ENCODE data around the gene AGPAT3. TPM values are rescaled to one million over a fixed set of nuclear protein-coding genes. Genes with fewer than 3 reads are reported as not detected.

Gene AGPAT3
- total RNA-seq, 2 experiments from 2014 or later = 101 to 102 TPM

DNA sequence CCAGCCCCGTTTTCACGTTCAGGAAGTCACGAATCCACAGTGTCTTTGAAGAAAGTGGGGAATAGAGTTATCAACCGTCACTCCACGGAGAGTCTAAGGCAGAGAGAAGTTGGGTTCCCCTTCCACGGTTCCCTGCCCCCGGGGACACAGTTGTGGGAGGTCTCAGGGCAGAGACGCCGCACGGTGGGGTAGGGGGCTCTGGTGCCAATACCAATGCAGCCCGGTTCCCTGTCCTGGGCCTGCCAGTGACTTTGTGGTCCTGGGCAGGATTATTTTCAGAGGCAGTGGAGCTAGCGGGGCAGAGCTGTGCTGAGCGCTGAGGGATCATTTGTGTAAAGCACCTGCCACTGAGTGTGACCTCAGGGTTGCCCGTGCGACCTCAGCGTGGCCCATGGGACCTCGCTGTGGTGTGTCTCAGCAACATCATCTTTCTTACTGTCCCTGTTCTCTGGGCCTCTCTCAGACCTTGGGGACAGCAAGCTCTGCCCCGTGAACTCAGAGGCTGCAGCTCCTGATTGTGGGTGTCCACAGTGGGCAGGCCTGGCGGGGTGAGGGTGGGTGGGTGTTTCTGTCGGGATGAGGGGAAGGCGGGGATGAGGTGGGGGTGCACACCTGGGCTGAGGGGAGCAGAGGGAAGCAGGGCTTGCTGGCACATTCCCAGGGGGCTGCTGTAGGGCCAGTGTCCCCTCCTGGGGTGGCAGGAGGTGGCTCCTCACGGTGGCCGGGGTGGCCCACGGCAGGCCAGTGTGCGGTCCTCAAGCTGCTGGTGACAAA lies 65.2 kb downstream of the AGPAT3 start:
- Mint-ChIP-seq H3K9me3 (no peaks in the 10 kb centered on the region), H3K36me3 (ENCODE audit: low read depth) (peaks cover 18% of the 10 kb centered on the region), H3K4me3 (no peak overlapping the region), H3K4me1 (no peaks in the 10 kb centered on the region), H3K27ac (no peak overlapping the region), H3K27me3 (no peaks in the 10 kb centered on the region)
- ChIA-PET POLR2A (no interaction called here), CTCF (interaction anchor here (1.8 kb wide), 1 partner anchor 9 kb away, joined by 4 read pairs; no protein-coding TSS in a partner anchor)
- DNase-seq = no peak

DNA sequence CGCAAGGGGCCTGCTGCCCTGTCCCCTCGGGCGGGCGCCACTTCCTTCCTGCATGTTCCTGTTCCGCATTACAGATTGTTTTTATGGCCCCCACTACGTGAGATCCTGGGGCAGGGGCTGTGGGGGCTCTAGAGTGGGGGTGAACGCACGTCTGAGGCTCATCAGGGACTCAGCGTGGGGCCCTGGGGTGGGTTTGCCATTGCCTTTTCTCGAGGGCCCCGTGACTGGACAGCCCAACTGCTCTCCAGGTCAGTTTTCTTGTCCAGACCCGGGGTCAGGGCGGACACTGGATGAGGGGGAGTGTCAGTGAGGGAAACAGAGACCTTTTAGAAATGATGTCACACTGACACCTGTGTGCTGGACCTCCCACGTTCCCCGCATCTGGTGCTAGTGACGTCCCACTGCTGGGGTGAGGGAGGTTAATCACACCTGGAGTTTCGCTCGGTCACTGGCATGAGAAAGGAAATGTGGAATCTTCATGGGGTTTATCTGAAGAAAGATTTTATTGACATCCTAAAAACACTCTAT lies 65.9 kb downstream of the AGPAT3 start:
- Mint-ChIP-seq H3K27ac (no peak overlapping the region), H3K36me3 (ENCODE audit: low read depth) (peaks cover 18% of the 10 kb centered on the region), H3K4me3 (no peak overlapping the region), H3K9me3 (no peaks in the 10 kb centered on the region), H3K27me3 (no peaks in the 10 kb centered on the region), H3K4me1 (no peaks in the 10 kb centered on the region)
- DNase-seq = no peak
- CTCF ChIA-PET = interaction anchor here (1.3 kb wide), 1 partner anchor 38 kb away, joined by 3 read pairs; no protein-coding TSS in a partner anchor
- POLR2A ChIA-PET = no interaction called here

DNA sequence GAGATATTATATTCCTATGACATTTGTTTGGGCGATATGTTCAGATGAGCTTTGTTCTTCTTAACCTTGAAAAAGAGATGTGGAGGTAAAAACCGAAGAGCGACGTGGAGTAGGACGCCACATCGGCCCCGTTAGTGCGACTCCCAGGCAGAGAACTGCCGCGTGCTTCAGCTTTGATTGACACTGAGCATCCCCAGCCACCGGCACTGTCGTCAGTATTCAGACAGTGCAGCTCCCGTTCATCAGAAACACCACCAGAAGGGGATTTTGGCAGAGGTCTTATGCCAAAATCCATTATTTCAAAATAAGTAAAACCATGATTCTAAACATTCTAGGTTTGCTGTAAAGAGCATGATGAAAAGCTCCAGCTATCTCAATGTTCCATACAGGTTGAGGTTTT lies 66.5 kb downstream of the AGPAT3 start:
- Mint-ChIP-seq H3K4me1 (no peaks in the 10 kb centered on the region), H3K4me3 (no peak overlapping the region), H3K27ac (no peak overlapping the region), H3K27me3 (no peaks in the 10 kb centered on the region), H3K36me3 (ENCODE audit: low read depth) (peaks cover 18% of the 10 kb centered on the region), H3K9me3 (no peaks in the 10 kb centered on the region)
- DNase-seq = no peak
- ChIA-PET CTCF (interaction anchor here (0.9 to 1.3 kb wide), 2 partner anchors 11 to 39 kb away, joined by 3 read pairs; no protein-coding TSS in a partner anchor), POLR2A (no interaction called here)

DNA sequence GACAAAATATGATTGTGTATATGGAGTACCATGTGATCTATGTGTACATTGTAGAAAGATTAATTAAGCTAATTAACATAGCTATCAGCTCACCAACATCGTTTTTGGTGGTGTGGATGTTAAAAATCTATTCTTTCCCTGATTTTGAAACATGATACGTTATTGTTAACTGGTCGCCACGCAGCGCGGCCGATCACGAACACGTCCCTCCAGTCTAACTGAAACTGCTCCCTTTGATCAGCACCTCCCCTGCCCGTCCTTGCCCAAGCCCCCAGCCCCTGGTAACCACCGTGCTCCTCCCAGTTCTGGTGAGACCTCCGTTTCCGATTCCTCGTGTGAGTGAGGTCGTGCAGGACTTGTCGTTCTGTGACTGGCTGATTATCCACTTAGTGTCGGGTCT lies 67.0 kb downstream of the AGPAT3 start:
- Mint-ChIP-seq H3K27ac (no peak overlapping the region), H3K27me3 (no peaks in the 10 kb centered on the region), H3K4me1 (no peaks in the 10 kb centered on the region), H3K9me3 (no peaks in the 10 kb centered on the region), H3K36me3 (ENCODE audit: low read depth) (peaks cover 18% of the 10 kb centered on the region), H3K4me3 (no peak overlapping the region)
- no peak for DNase-seq
- POLR2A ChIA-PET = no interaction called here
- CTCF ChIA-PET = interaction anchor here (0.9 to 1.3 kb wide), 2 partner anchors 11 to 39 kb away, joined by 3 read pairs; no protein-coding TSS in a partner anchor

DNA sequence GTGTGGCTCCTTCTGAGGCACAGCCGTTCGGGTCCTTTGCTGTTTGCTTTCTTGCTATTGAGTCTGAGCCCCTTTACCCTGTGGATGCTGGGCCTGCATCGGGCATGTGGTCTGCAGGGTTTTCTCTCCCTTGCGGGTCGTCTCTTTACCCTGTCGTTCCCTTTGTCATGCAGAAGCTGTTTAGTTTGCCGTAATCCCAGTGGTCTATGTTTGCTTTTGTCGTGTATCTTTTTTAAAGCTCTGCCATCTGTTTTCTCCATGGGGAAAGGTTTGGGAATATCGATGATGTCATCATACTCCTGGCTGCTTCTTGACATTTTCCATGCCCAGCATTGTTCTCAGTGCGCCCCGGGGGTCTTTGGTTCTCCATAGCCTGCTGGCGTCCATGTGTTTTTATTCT lies 68.2 kb downstream of the AGPAT3 start:
- Mint-ChIP-seq H3K4me1 (peaks cover 6% of the 10 kb centered on the region), H3K27ac (no peak overlapping the region), H3K4me3 (no peak overlapping the region), H3K9me3 (no peaks in the 10 kb centered on the region), H3K27me3 (no peaks in the 10 kb centered on the region), H3K36me3 (ENCODE audit: low read depth) (peaks cover 18% of the 10 kb centered on the region)
- ChIA-PET CTCF (interaction anchor here (0.6 kb wide), 1 partner anchor 26 kb away, joined by 3 read pairs; no protein-coding TSS in a partner anchor), POLR2A (no interaction called here)
- no peak for DNase-seq

DNA sequence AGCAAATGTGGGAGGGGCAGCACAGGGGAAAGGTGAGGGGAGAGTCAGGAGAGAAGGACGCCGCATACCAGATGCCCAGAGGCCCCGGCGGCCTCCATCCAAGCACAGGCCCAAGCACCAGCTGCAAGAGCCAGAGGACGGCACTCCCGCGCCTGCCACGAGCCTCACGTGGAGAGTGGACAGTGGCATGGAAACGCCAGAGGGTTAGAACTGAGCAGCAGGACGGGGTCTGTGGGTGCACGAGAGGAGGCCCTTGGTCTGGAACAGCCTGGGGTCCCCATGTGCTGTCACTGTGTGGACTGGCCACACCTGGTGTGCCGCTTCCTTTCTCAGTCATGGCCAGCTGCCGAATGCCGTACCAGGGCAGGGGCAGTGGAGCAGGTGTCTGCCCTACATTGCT lies 68.7 kb downstream of the AGPAT3 start:
- ChIA-PET CTCF (interaction anchor here (0.6 kb wide), 1 partner anchor 27 kb away, joined by 3 read pairs; no protein-coding TSS in a partner anchor), POLR2A (no interaction called here)
- Mint-ChIP-seq H3K36me3 (ENCODE audit: low read depth) (peaks cover 15% of the 10 kb centered on the region), H3K9me3 (no peaks in the 10 kb centered on the region), H3K27me3 (no peaks in the 10 kb centered on the region), H3K4me1 (peaks cover 10% of the 10 kb centered on the region), H3K4me3 (no peak overlapping the region), H3K27ac (no peak overlapping the region)
- no peak for DNase-seq

DNA sequence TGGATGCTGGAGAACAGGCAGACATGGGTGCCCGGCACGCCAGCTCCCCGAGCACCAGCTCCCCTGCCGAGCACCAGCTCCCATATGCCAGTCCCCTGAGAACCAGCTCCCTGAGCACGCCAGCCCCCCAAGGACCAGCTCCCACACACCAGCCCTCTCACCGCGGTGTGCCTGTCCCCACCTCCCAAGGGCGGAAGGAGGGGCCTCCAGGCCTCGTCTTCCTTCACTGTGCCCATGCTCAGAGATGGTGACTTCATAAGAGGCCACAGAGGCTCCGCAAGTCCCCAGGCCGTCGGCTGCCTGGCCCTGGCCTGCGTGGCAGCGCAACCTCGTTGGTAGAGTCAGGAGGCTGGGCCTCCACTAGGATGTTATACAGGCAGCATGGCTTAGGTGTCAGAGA lies 69.1 kb downstream of the AGPAT3 start:
- POLR2A ChIA-PET = no interaction called here
- Mint-ChIP-seq H3K9me3 (no peaks in the 10 kb centered on the region), H3K27ac (no peak overlapping the region), H3K27me3 (no peaks in the 10 kb centered on the region), H3K4me1 (peaks cover 14% of the 10 kb centered on the region), H3K36me3 (ENCODE audit: low read depth) (peaks cover 13% of the 10 kb centered on the region), H3K4me3 (no peak overlapping the region)
- DNase-seq = no peak
- CTCF ChIA-PET = no interaction called here

DNA sequence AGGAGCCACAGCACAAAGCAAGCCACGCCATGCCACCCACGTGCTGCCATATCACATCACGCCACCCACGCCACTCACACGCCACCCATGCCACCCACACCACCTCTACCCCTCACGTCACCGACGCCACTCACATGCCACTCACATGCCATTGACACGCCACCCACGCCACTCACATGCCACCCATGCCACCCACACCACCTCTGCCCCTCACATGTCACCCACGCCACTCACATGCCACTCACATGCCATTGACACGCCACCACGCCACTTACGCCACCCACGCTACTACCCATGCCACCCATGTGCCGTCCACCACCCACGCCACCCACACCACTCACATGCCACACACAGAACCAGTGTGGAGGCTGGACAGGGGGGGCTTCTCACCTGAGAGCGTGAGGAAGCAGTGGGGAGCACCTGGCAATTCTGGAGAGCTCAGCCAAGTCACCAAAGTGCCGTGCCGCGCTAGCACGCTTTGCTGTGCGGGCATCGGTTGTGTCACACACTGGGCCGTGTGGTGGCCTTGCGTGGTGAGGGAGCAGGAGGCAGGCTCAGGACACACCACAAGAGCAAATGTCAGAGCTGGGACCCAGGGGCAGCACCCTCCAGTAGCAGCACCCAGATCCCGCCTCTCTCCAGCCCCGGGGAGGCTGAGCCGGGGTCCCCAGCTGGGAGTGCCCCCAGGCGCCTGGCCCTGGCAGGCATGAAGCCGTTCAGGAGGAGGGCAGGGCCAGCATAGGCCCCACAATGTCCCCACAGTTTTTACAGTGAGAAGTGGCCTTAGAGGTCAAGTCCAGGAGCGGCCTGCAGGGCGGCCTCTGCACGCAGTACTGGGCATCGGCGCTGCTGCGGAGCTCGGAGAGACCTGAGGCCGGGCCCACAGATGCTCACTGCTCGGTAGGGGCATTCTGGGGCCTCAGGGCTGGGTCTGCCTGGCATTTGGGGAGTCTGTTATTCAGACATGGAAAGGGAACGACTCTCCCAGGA lies 70.0 kb downstream of the AGPAT3 start:
- Mint-ChIP-seq H3K9me3 (no peaks in the 10 kb centered on the region), H3K27ac (no peak overlapping the region), H3K36me3 (ENCODE audit: low read depth) (peaks cover 12% of the 10 kb centered on the region), H3K4me3 (no peak overlapping the region), H3K27me3 (no peaks in the 10 kb centered on the region), H3K4me1 (peaks cover 17% of the 10 kb centered on the region)
- ChIA-PET CTCF (no interaction called here), POLR2A (no interaction called here)
- no peak for DNase-seq

DNA sequence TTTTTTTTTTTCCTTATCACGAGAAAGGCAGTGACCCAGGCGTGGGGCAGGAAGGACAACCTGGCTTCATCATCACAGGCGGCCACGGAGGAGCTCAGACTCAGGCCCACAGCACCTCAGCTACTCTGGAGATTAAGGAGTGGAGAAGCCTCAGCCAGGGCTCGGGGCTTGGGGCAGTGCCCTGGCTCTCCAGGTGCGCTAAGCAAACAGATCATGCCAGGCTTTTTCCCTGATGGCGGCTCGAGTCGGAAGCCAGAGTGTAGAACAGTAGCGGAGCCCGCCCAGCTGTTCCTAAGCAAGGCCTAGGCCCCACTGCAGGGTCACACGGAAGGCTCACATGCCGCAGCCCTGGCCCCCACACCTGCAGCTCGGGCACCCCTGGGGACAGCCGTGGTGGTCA lies 70.7 kb downstream of the AGPAT3 start:
- Mint-ChIP-seq H3K36me3 (ENCODE audit: low read depth) (peaks cover 12% of the 10 kb centered on the region), H3K4me3 (no peak overlapping the region), H3K4me1 (peaks cover 17% of the 10 kb centered on the region), H3K9me3 (no peaks in the 10 kb centered on the region), H3K27ac (no peak overlapping the region), H3K27me3 (no peaks in the 10 kb centered on the region)
- CTCF ChIA-PET = no interaction called here
- POLR2A ChIA-PET = no interaction called here
- DNase-seq = no peak

DNA sequence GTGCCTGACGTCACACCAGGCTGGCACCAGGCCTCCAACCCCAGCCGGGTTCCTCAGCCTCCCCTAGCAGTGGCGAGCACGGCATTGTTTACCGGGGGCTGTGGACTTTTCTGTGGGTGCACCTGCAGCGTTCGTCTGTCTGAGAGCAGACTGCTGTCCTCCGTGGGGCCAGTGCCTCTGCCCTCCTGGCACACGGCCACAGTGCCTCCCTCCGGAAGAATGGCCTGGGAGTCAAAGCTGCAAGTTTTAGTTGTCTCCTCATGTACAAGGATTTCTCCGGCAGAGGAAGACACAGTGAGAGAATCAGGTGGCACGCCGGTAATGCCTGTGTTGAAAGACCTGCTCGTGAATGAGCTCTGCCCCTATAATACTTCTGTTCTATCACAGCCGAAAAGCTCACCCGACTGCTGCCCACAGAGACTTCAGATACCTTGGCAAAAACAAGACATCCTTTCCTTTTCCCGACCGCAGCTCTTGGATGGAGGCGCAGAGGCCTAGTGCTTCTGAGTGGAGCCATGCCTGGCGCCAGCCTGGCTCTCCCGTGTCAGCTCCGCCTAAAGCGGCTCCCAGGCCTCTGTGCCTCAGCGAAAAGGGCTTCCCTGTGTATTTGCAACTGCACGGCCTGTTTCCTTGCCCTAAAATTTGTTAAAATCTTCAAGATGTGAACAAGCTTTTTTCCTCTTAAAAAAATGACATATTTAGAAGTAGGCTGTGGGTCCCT lies 71.4 kb downstream of the AGPAT3 start:
- DNase-seq = no peak
- H3K27ac Mint-ChIP-seq = no peak overlapping the region
- ChIA-PET CTCF (interaction anchor here (1.4 kb wide), 2 partner anchors 15 to 52 kb away, joined by 3 to 4 read pairs; no protein-coding TSS in a partner anchor), POLR2A (no interaction called here)
- no peak overlapping the region for H3K4me3 Mint-ChIP-seq
- H3K36me3 Mint-ChIP-seq (ENCODE audit: low read depth) = peaks cover 12% of the 10 kb centered on the region
- peaks cover 17% of the 10 kb centered on the region for H3K4me1 Mint-ChIP-seq
- no peaks in the 10 kb centered on the region for H3K27me3 Mint-ChIP-seq
- H3K9me3 Mint-ChIP-seq = no peaks in the 10 kb centered on the region

DNA sequence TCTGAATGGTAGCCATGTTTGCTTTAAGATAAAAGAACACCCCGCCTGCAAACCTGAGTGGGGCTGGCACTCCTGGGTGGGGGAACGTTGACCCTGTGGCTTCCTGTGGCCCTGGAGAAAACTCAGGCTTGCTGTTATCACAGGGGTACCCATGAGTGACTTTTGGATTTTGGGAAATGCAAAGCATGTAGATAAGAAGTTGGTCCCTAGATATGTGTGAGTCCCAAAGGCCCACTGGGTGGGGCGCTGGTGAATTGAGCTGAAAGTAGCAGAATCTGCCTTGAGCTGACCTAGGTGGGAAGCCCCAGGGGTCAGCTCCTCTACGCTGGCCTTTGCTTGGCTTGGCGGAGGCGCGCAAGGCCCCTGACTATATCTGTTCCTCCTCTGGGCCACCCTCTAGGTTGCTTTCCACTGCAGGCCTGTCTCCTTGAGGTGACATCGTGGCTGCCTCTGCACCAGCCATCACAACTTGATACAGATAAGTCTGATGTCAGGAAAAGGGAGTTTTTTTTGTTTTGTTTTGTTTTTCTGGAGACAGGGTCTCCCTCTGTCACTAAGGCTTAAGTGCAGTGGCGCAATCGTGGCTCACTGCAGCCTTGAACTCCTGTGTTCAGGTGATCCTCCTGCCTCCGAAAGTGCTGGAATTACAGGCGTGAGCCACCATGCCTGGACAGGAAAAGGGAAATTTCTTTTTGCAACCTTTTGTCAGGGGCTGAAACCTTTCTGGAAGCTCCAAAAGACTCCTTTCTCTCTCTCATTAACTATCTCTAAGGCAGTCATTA lies 72.2 kb downstream of the AGPAT3 start:
- POLR2A ChIA-PET = no interaction called here
- Mint-ChIP-seq H3K27me3 (no peaks in the 10 kb centered on the region), H3K4me1 (peaks cover 17% of the 10 kb centered on the region), H3K4me3 (no peak overlapping the region), H3K9me3 (no peaks in the 10 kb centered on the region), H3K27ac (no peak overlapping the region), H3K36me3 (ENCODE audit: low read depth) (peaks cover 14% of the 10 kb centered on the region)
- DNase-seq = no peak
- CTCF ChIA-PET = interaction anchor here (0.7 to 2.2 kb wide), 7 partner anchors 11 to 133 kb away, joined by 3 to 10 read pairs (median 4); no protein-coding TSS in a partner anchor

DNA sequence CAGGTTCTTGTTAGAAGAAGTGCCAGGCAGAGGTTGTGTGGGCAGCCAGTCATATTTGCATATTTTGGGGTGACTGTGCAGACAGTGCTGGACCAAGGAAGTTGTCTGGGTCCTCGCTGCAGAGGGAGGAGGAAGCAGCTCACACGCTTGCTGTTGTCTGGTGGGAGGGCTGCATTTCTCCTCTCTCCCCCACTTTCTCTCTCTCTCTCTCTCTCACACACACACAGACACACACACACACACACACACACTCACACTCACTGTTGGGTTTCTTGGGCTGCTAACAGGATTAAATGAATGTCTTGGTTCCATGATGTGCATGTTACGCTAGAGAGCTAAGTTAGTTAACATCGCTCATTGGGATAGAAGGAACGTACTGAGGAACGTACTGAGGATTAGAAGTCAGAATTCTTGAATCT lies 72.9 kb downstream of the AGPAT3 start:
- no peak overlapping the region for H3K4me3 Mint-ChIP-seq
- H3K27ac Mint-ChIP-seq = no peak overlapping the region
- no peaks in the 10 kb centered on the region for H3K27me3 Mint-ChIP-seq
- H3K4me1 Mint-ChIP-seq = peaks cover 17% of the 10 kb centered on the region
- POLR2A ChIA-PET = no interaction called here
- peaks cover 15% of the 10 kb centered on the region for H3K36me3 Mint-ChIP-seq (ENCODE audit: low read depth)
- CTCF ChIA-PET = interaction anchor here (0.7 to 2.2 kb wide), 10 partner anchors 11 to 457 kb away, joined by 3 to 10 read pairs (median 4); no protein-coding TSS in a partner anchor
- H3K9me3 Mint-ChIP-seq = no peaks in the 10 kb centered on the region
- no peak for DNase-seq
